ENCODE data around the gene NFAM1.

DNA sequence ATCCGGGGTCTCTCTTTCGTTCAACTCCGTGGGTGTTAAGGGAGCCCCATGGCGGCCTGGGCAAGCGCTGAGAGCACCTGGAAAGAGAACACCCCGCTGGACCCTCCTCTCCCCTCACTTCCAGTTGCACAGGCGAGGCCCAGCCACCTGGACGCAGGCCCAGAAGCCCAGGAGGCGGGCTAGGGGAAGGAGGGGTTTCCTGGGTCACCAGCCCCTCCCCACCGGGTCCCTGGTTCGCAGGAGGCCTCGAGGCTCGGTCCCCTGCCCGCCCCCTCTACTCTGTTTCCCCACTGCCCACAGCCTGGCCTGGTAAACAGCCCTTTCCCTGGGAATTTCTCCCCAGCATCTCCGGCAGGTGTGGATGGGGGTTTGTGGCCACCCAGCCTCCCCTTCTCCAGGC is 8.5 kb upstream of the NFAM1 start:
- TF ChIP-seq, protein P1, sequence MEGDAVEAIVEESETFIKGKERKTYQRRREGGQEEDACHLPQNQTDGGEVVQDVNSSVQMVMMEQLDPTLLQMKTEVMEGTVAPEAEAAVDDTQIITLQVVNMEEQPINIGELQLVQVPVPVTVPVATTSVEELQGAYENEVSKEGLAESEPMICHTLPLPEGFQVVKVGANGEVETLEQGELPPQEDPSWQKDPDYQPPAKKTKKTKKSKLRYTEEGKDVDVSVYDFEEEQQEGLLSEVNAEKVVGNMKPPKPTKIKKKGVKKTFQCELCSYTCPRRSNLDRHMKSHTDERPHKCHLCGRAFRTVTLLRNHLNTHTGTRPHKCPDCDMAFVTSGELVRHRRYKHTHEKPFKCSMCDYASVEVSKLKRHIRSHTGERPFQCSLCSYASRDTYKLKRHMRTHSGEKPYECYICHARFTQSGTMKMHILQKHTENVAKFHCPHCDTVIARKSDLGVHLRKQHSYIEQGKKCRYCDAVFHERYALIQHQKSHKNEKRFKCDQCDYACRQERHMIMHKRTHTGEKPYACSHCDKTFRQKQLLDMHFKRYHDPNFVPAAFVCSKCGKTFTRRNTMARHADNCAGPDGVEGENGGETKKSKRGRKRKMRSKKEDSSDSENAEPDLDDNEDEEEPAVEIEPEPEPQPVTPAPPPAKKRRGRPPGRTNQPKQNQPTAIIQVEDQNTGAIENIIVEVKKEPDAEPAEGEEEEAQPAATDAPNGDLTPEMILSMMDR (IDR thresholded peaks at IDR 0.05), result no peak
- TF ChIP-seq POLR2A (IDR thresholded peaks at IDR 0.05), result no peak
